K562 (cell line): Measurements from ENCODE around the gene PHF21A. TPM values are rescaled to one million over a fixed set of nuclear protein-coding genes. Genes with fewer than 3 reads are reported as not detected.

Experiments
- ATAC-seq: fragments of 200-7000 bp; cut with Tn5 transposase; 3 replicates; pipeline ENCODE4 v1.9.1; 2020; ENCODE audit warnings: moderate library complexity
- BruUV-seq: library from RNA; stranded (reverse); fragments of 400-500 nt; replicated peaks from 2 replicates; lab custom pipeline; 2021; lab: Mats Ljungman, UMichigan
- CTCF ChIA-PET: fragments of 300-600 bp; formaldehyde crosslinking; extraction: SDS; loops from one replicate; lab custom pipeline; 2021; ENCODE audit warnings: low intra/inter-chr PET ratio; lab: Yijun Ruan, JAX
- POLR2A ChIA-PET: fragments of 300-600, 350-650 bp; sonication (Branson Sonifier 250); formaldehyde crosslinking; extraction: SDS; loops from one replicate; lab custom pipeline; 2021; ENCODE audit warnings: antibody characterized with exemption, inconsistent platforms; lab: Yijun Ruan, JAX
- DNase-seq, 4 experiments: peaks; one replicate each; pipeline versions ENCODE4 v3.0.0 to v3.0.0-alpha.2; 2011 to 2018; ENCODE audit warnings: low spot score in 3 of 4, mixed read lengths in 3 of 4; ENCODE audit errors: extremely low read depth in 1 of 4
- FAIRE-seq: peaks from 2 replicates; lab custom pipeline; 2011; peaks lifted over from hg19 to GRCh38; lab: Jason Lieb, UNC
- H2AFZ ChIP-seq: 2 replicates; pipeline ENCODE4 v1.6.0; 2011; ENCODE audit warnings: low read depth, low read length, control low read depth, inconsistent platforms
- H3K27ac ChIP-seq: fragments of 200-600 bp; 3 replicates; pipeline ENCODE4 v1.8.0; 2011; ENCODE audit warnings: low read depth, mild to moderate bottlenecking, control low read depth, inconsistent platforms, low read length, moderate library complexity, mixed read lengths; ENCODE audit errors: extremely low read depth
- H3K27me3 ChIP-seq, 2 experiments: fragments of 300-600 bp in 1 of 2; 2 replicates in 1 of 2; 3 replicates in 1 of 2; pipeline versions ENCODE4 v1.6.0 to v1.8.0; 2011; ENCODE audit warnings: inconsistent platforms in 2 of 2, low read length in 2 of 2, mild to moderate bottlenecking in 1 of 2, mixed read lengths in 1 of 2, moderate library complexity in 1 of 2; ENCODE audit not compliant: control insufficient read depth in 2 of 2, insufficient read depth in 2 of 2
- H3K36me3 ChIP-seq: fragments of 300-600 bp; 3 replicates; pipeline ENCODE4 v1.8.0; 2011; ENCODE audit warnings: mild to moderate bottlenecking, low read length, inconsistent platforms; ENCODE audit not compliant: control insufficient read depth, insufficient read depth
- H3K4me1 ChIP-seq, 2 experiments: fragments of 200-600 bp in 1 of 2; replicated peaks in 1 of 2; 2 replicates in 1 of 2; 3 replicates in 1 of 2; pipeline versions ENCODE4 v1.5.1 to v1.8.0; 2011; ENCODE audit warnings: inconsistent platforms in 2 of 2, low read length in 2 of 2, mild to moderate bottlenecking in 1 of 2, mixed read lengths in 1 of 2, moderate library complexity in 1 of 2; ENCODE audit not compliant: control insufficient read depth in 2 of 2, insufficient read depth in 2 of 2
- H3K4me2 ChIP-seq: 2 replicates; pipeline ENCODE4 v1.6.1; 2011; ENCODE audit warnings: low read length, control low read depth, inconsistent platforms, mixed read lengths; ENCODE audit not compliant: insufficient read depth
- H3K4me3 ChIP-seq: fragments of 200-600 bp; sonication (generic), shearing (Covaris generic); 2 replicates; pipeline ENCODE4 v1.5.1; 2016; ENCODE audit warnings: control low read depth, inconsistent platforms
- H3K79me2 ChIP-seq: fragments of 200-600 bp; 3 replicates; pipeline ENCODE4 v1.8.0; 2011; ENCODE audit warnings: low read length, inconsistent platforms; ENCODE audit not compliant: control insufficient read depth, insufficient read depth
- H3K9ac ChIP-seq, 2 experiments: 2 replicates each; pipeline versions ENCODE4 v1.6.0 to v1.6.1; 2011; ENCODE audit warnings: low read depth in 2 of 2, low read length in 2 of 2, control low read depth in 1 of 2, inconsistent platforms in 1 of 2, mild to moderate bottlenecking in 1 of 2, mixed read lengths in 1 of 2; ENCODE audit not compliant: insufficient read depth in 1 of 2
- H3K9me1 ChIP-seq: one replicate; pipeline ENCODE4 v1.6.0; 2011; ENCODE audit warnings: inconsistent platforms, mild to moderate bottlenecking, low read length, moderate library complexity; ENCODE audit not compliant: control insufficient read depth, insufficient read depth
- H3K9me3 ChIP-seq: replicated peaks from 2 replicates; pipeline ENCODE4 v1.5.1; 2011; ENCODE audit warnings: low read depth, low read length, inconsistent platforms; ENCODE audit not compliant: control insufficient read depth, insufficient read depth
- H4K20me1 ChIP-seq: replicated peaks from 2 replicates; pipeline ENCODE4 v1.6.1; 2011; ENCODE audit warnings: low read length, inconsistent platforms, mixed read lengths; ENCODE audit not compliant: control insufficient read depth, insufficient read depth
- CHD2 ChIP-seq: IDR thresholded peaks from 2 replicates; pipeline ENCODE4 v1.6.1; 2011; ENCODE audit warnings: low read depth, low read length
- RFX1 ChIP-seq: fragments of 450-650 bp; IDR thresholded peaks from 2 replicates; pipeline ENCODE4 v1.6.1; 2016; ENCODE audit warnings: mild to moderate bottlenecking, moderate library complexity
- WGBS: fragments of 100-300 bp; shearing (Covaris generic); methylation state at CpG from one replicate; pipeline ENCODE4 v1.1.6; 2016; ENCODE audit warnings: low coverage, mixed read lengths; ENCODE audit not compliant: insufficient coverage; ENCODE audit errors: missing lambda C conversion rate; 5-methylcytosine and 5-hydroxymethylcytosine counted together
- in situ Hi-C: fragments of 300-500 bp; cut with MboI; formaldehyde crosslinking; loops from 4 replicates; pipeline ENCODE4 v1.15.0; 2018; ENCODE audit warnings: inconsistent platforms, mixed read lengths
- intact Hi-C: fragments of 100-400 bp; cut with micrococcal nuclease; formaldehyde crosslinking; loops from 2 replicates; pipeline ENCODE4 v1.14.2; 2022
- polyA plus RNA-seq, 8 experiments: library from polyadenylated mRNA; depleted of rRNA in 4 of 8; stranded (reverse) in 5 of 8; unstranded in 3 of 8; fragments of >200 nt; fragmentation: Nextera tagmentation in 2 of 8; fragmentation: Illumina TruSeq in 1 of 8; extraction: Ambion mirVana in 2 of 8; extraction: Trizol in 1 of 8; gene quantifications; 2 replicates each; pipeline versions ENCODE4 v1.2.1 to v1.2.3, GENCODE V29; 2011 to 2014; ENCODE audit warnings: inconsistent platforms in 1 of 8, missing spikeins in 1 of 8
- total RNA-seq, 7 experiments: library from RNA; depleted of rRNA in 6 of 7; stranded (reverse); fragments of >200 nt in 6 of 7; fragmentation: Illumina TruSeq in 2 of 7; extraction: Trizol in 2 of 7; gene quantifications; 2 replicates each; pipeline versions ENCODE4 v1.2.1 to v1.2.3, GENCODE V29; 2011 to 2021; ENCODE audit warnings: low replicate concordance in 1 of 7

PHF21A gene
- total and polyA plus RNA-seq, 9 of the 15 experiments (the other 6 are each of a cell fraction or from before 2014, with no cell fraction given) = 1.5 to 32.4 (median 10.7) TPM

GRCh38 chr11:45920531-45921477, 200.4 kb downstream of the PHF21A start:
- H3K27me3 ChIP-seq = no peaks in the 10 kb centered on the region
- intact Hi-C loops = no loop called here
- DNase-seq (no peak), ATAC-seq (no peak), FAIRE-seq (no peak)
- H3K79me2 ChIP-seq = peaks cover 19% of the 10 kb centered on the region
- POLR2A ChIA-PET = interaction anchor here (0.6 to 1.1 kb wide), 2 partner anchors 10 to 74 kb away, joined by 3 read pairs; partner anchors contain the start of gene CRY2
- no peaks in the 10 kb centered on the region for H3K9me1 ChIP-seq
- no peaks in the 10 kb centered on the region for H3K9me3 ChIP-seq
- WGBS = 73% methylated on average over 5 of the region's 6 CpGs
- H3K4me3 ChIP-seq = no peak overlapping the region
- no TSS peak for BruUV-seq
- H3K4me1 ChIP-seq = peaks cover 11 to 59% of the 10 kb centered on the region in 2 experiments
- TF ChIP-seq RFX1 (peak; percentile 75; the same call in 1 of the 2 replicates), CHD2 (no peak)
- peaks cover 6% of the 10 kb centered on the region; the same call in 2 of the 3 replicates for H3K36me3 ChIP-seq
- peak overlapping the region; percentile 61; the same call in 1 of the 2 replicates for H2AFZ ChIP-seq
- H3K4me2 ChIP-seq = no peak overlapping the region
- in situ Hi-C loops = no loop called here
- CTCF ChIA-PET = no interaction called here
- H4K20me1 ChIP-seq = no peaks in the 10 kb centered on the region; the same call in 1 of the 2 replicates
- H3K9ac ChIP-seq = no peak overlapping the region; a peak in 1 of 4 replicates
- H3K27ac ChIP-seq = no peak overlapping the region
